Keratinocyte (primary cell): ENCODE data around the gene CORO7. TPM values are rescaled to one million over a fixed set of nuclear protein-coding genes. Genes with fewer than 3 reads are reported as not detected.

Source experiments
- DNase-seq: peaks from one replicate; pipeline ENCODE4 v3.0.0-alpha.2; 2011; ENCODE audit warnings: low read depth, missing footprints, low spot score
- FAIRE-seq: peaks from 2 replicates; lab custom pipeline; 2011; peaks lifted over from hg19 to GRCh38; lab: Jason Lieb, UNC
- H2AFZ ChIP-seq: 2 replicates; pipeline ENCODE4 v1.6.0; 2012; ENCODE audit warnings: low read length, control low read depth, inconsistent platforms; ENCODE audit not compliant: control insufficient read depth
- H3K27ac ChIP-seq: 2 replicates; pipeline ENCODE4 v1.5.1; 2011; ENCODE audit warnings: low read length; ENCODE audit not compliant: control insufficient read depth, insufficient read depth
- H3K27me3 ChIP-seq: 3 replicates; pipeline ENCODE4 v1.6.0; 2011; ENCODE audit warnings: low read length; ENCODE audit not compliant: control insufficient read depth, insufficient read depth; ENCODE audit errors: extremely low read depth
- H3K36me3 ChIP-seq, 2 experiments: 2 replicates in 1 of 2; 3 replicates in 1 of 2; pipeline ENCODE4 v1.5.1; 2011; ENCODE audit warnings: low read length in 2 of 2, mild to moderate bottlenecking in 1 of 2; ENCODE audit not compliant: control insufficient read depth in 2 of 2, insufficient read depth in 2 of 2; ENCODE audit errors: extremely low read depth in 1 of 2
- H3K4me1 ChIP-seq: 3 replicates; pipeline ENCODE4 v1.5.1; 2011; ENCODE audit warnings: low read length; ENCODE audit not compliant: control insufficient read depth, insufficient read depth; ENCODE audit errors: extremely low read depth
- H3K4me2 ChIP-seq: 3 replicates; pipeline ENCODE4 v1.6.0; 2011; ENCODE audit warnings: low read depth, low read length; ENCODE audit not compliant: control insufficient read depth, insufficient read depth; ENCODE audit errors: extremely low read depth
- H3K4me3 ChIP-seq, 3 experiments: fragments of 200-600 bp in 1 of 3; sonication (generic) in 1 of 3; 2 replicates in 2 of 3; 3 replicates in 1 of 3; pipeline ENCODE4 v1.5.1; 2011 to 2016; ENCODE audit warnings: low read length in 3 of 3, mild to moderate bottlenecking in 3 of 3, control low read depth in 2 of 3, inconsistent platforms in 1 of 3, low read depth in 1 of 3, mixed read lengths in 1 of 3, mixed run types in 1 of 3, moderate library complexity in 1 of 3; ENCODE audit not compliant: control insufficient read depth in 2 of 3, insufficient read depth in 2 of 3; ENCODE audit errors: extremely low read depth in 1 of 3
- H3K79me2 ChIP-seq: 2 replicates; pipeline ENCODE4 v1.6.0; 2012; ENCODE audit warnings: low read length; ENCODE audit not compliant: control insufficient read depth, insufficient read depth
- H3K9ac ChIP-seq: 3 replicates; pipeline ENCODE4 v1.6.0; 2011; ENCODE audit warnings: low read length; ENCODE audit not compliant: control insufficient read depth, insufficient read depth; ENCODE audit errors: extremely low read depth
- H3K9me1 ChIP-seq: 3 replicates; pipeline ENCODE4 v1.6.0; 2011; ENCODE audit warnings: low read length; ENCODE audit not compliant: control insufficient read depth, insufficient read depth; ENCODE audit errors: extremely low read depth
- H3K9me3 ChIP-seq: 2 replicates; pipeline ENCODE4 v1.5.1; 2012; ENCODE audit warnings: low read depth, low read length; ENCODE audit not compliant: control insufficient read depth
- H4K20me1 ChIP-seq: 3 replicates; pipeline ENCODE4 v1.6.0; 2011; ENCODE audit warnings: low read length; ENCODE audit not compliant: control insufficient read depth, insufficient read depth; ENCODE audit errors: extremely low read depth
- EZH2 ChIP-seq: IDR thresholded peaks from one replicate; pipeline ENCODE4 v1.6.1; 2012; ENCODE audit warnings: inconsistent platforms, mild to moderate bottlenecking, low read length, moderate library complexity
- dilution Hi-C: fragments of 300-500 bp; cut with MboI; formaldehyde crosslinking; loops from one replicate; pipeline ENCODE4 v1.7.0; 2020; ENCODE audit warnings: low sequenced_read_pairs; ENCODE audit not compliant: extremely low pct_ligation_motif_present
- polyA plus RNA-seq, 5 experiments: library from polyadenylated mRNA; depleted of rRNA in 3 of 5; stranded (reverse) in 3 of 5; stranded (forward) in 1 of 5; unstranded in 1 of 5; fragments of >200 nt; gene quantifications; 1 replicate in 1 of 5; 2 replicates in 3 of 5; 3 replicates in 1 of 5; pipeline versions ENCODE4 v1.2.1 to v1.2.3, GENCODE V29; 2011 to 2012; ENCODE audit warnings: missing spikeins in 2 of 5, low read depth in 1 of 5, low replicate concordance in 1 of 5
- TF ChIP-seq, protein P1 (sequence below), 3 experiments: IDR thresholded peaks in 1 of 3; conservative IDR thresholded peaks in 1 of 3; optimal IDR thresholded peaks in 1 of 3; 2 replicates in 2 of 3; 3 replicates in 1 of 3; pipeline versions ENCODE3 to v1.5.1; 2011; ENCODE audit warnings: low read length in 3 of 3, mild to moderate bottlenecking in 3 of 3, moderate library complexity in 2 of 3, control low read depth in 1 of 3, inconsistent platforms in 1 of 3; ENCODE audit not compliant: insufficient read depth in 2 of 3; ENCODE audit errors: extremely low read depth in 1 of 3

CORO7 gene
- polyA plus RNA-seq, 1 donor (not counting 4 experiments of a cell fraction or from before 2014, with no cell fraction given) = 8.4 TPM

DNA sequence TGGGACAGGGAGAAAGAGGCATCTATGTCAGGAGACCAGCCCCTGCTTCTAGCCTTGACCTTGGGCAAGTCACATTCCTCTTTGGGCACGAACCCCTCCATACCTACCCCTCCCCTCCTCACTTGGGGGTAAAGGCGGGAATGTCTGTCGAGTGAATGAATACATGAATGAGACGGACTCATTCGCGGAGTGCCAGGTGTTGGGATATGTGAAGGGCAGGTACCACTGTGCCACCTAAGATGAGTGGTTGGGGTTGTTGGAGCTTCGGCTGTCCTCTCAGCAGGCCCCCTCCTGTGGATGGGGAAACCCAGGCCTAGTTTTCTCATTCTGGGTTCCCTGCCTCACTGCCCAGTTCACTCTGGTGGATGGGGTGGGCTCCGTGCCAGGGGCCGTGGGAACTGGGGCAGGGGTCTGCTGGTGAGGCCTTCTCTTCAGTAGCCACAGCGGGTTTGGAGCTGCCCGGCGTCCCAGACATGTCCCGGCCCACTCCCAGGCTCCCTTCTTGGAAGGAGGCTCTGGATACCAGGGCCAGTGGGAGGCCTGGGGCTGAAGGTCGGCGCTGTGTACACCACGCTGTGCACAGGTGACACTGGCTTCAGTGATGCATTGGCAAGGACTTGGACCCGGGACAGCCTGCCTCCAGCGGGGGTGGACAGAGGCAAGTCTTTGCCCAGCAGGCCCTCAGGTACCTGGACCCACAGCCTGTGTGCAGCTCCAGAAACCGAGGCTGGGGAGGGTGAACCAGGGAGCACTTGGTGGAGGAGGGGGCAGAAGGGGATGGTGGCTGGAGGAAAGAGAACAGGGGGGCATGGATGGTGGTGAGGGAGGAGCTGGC lies 94.9 kb downstream of the CORO7 start:
- DNase-seq (no peak), FAIRE-seq (no peak)
- Histone ChIP-seq H4K20me1 (peaks cover 12% of the 10 kb centered on the region), H3K9me3 (no peaks in the 10 kb centered on the region), H3K9me1 (peaks cover 2% of the 10 kb centered on the region), H3K36me3 (no peaks in the 10 kb centered on the region), H3K4me3 (no peak overlapping the region), H3K4me2 (no peak overlapping the region), H2AFZ (no peak overlapping the region), H3K79me2 (peaks cover 80% of the 10 kb centered on the region), H3K4me1 (peaks cover 41% of the 10 kb centered on the region), H3K9ac (no peak overlapping the region), H3K27ac (no peak overlapping the region), H3K27me3 (no peaks in the 10 kb centered on the region)
- TF ChIP-seq EZH2 = no peak
- TF ChIP-seq, protein P1, sequence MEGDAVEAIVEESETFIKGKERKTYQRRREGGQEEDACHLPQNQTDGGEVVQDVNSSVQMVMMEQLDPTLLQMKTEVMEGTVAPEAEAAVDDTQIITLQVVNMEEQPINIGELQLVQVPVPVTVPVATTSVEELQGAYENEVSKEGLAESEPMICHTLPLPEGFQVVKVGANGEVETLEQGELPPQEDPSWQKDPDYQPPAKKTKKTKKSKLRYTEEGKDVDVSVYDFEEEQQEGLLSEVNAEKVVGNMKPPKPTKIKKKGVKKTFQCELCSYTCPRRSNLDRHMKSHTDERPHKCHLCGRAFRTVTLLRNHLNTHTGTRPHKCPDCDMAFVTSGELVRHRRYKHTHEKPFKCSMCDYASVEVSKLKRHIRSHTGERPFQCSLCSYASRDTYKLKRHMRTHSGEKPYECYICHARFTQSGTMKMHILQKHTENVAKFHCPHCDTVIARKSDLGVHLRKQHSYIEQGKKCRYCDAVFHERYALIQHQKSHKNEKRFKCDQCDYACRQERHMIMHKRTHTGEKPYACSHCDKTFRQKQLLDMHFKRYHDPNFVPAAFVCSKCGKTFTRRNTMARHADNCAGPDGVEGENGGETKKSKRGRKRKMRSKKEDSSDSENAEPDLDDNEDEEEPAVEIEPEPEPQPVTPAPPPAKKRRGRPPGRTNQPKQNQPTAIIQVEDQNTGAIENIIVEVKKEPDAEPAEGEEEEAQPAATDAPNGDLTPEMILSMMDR (optimal IDR thresholded peaks at IDR 0.05 in 1 of 3, IDR thresholded peaks at IDR 0.05 in 1 of 3, conservative IDR thresholded peaks at IDR 0.05 in 1 of 3; ENCODE audit: extremely low read depth in 1 of 3, insufficient read depth in 2 of 3, low read length in 3 of 3) = no peak
- dilution Hi-C loops = no loop called here

DNA sequence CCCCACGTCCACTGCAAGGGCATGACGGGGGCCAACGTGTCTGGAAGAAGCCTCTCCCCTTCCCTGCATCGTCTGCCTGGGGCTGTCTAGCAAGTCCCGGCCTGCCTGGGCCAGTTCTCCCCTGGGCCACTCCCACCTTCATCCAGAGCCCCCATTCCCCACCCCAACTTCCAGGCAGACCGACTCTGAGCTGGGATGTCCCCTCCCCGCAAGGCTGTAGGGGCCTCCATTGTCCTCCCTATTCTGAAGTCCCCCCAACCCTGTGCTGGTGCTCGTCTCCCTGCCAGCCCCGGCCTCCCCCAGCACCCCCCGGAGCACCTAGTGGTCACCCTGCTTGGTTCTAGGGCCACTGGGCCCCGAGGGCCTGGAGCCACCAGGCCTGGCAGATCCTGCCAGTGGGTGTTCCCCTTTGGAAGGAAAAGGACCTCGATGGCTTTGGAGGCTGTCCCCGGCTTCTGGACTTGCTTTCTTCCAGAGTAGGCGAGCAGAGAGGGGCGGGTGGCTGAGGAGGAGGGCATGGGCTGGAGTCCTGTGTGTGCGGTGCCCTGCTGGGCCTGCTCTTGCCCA lies 95.7 kb downstream of the CORO7 start:
- Histone ChIP-seq H3K4me2 (no peak overlapping the region), H3K4me3 (no peak overlapping the region), H3K36me3 (no peaks in the 10 kb centered on the region), H3K9me3 (no peaks in the 10 kb centered on the region), H3K4me1 (peaks cover 41% of the 10 kb centered on the region), H3K9me1 (peaks cover 2% of the 10 kb centered on the region), H3K27me3 (no peaks in the 10 kb centered on the region), H3K9ac (no peak overlapping the region), H3K79me2 (peaks cover 78% of the 10 kb centered on the region), H3K27ac (no peak overlapping the region), H4K20me1 (peaks cover 12% of the 10 kb centered on the region), H2AFZ (no peak overlapping the region)
- no peak for DNase-seq
- dilution Hi-C loops = no loop called here
- no peak for TF ChIP-seq EZH2
- TF ChIP-seq, protein P1 (optimal IDR thresholded peaks at IDR 0.05 in 1 of 3, IDR thresholded peaks at IDR 0.05 in 1 of 3, conservative IDR thresholded peaks at IDR 0.05 in 1 of 3; ENCODE audit: extremely low read depth in 1 of 3, insufficient read depth in 2 of 3, low read length in 3 of 3) = no peak
- FAIRE-seq = no peak
